ENCODE results near the gene CCND2. TPM values are rescaled to one million over a fixed set of nuclear protein-coding genes. Genes with fewer than 3 reads are reported as not detected.

The CCND2 gene
- polyA plus RNA-seq, 1 experiment = 0.64 TPM

GRCh38 chr12:4230526-4230925 is 43.0 kb upstream of the CCND2 start:
- ChIA-PET CTCF (no interaction called here), POLR2A (no interaction called here)
- no peak for TF ChIP-seq CTCF (IDR thresholded peaks at IDR 0.05; ENCODE audit: insufficient read depth, low read depth, low read length)
- no peak for DNase-seq (ENCODE audit: low read depth)
- no peaks in the 10 kb centered on the region for H3K36me3 ChIP-seq (ENCODE audit: control insufficient read depth, insufficient read depth, low read length)
- H3K27me3 ChIP-seq (ENCODE audit: control insufficient read depth, insufficient read depth, low read length) = no peaks in the 10 kb centered on the region
- no peak overlapping the region for H3K4me3 ChIP-seq (ENCODE audit: low read depth, low read length)

GRCh38 chr12:4238577-4238976 is 35.0 kb upstream of the CCND2 start:
- no peak overlapping the region for H3K4me3 ChIP-seq (ENCODE audit: low read depth, low read length)
- no peak for DNase-seq (ENCODE audit: low read depth)
- no peaks in the 10 kb centered on the region for H3K27me3 ChIP-seq (ENCODE audit: control insufficient read depth, insufficient read depth, low read length)
- H3K36me3 ChIP-seq (ENCODE audit: control insufficient read depth, insufficient read depth, low read length) = no peaks in the 10 kb centered on the region
- TF ChIP-seq CTCF (IDR thresholded peaks at IDR 0.05; ENCODE audit: insufficient read depth, low read depth, low read length) = no peak
- ChIA-PET CTCF (no interaction called here), POLR2A (no interaction called here)

DNA sequence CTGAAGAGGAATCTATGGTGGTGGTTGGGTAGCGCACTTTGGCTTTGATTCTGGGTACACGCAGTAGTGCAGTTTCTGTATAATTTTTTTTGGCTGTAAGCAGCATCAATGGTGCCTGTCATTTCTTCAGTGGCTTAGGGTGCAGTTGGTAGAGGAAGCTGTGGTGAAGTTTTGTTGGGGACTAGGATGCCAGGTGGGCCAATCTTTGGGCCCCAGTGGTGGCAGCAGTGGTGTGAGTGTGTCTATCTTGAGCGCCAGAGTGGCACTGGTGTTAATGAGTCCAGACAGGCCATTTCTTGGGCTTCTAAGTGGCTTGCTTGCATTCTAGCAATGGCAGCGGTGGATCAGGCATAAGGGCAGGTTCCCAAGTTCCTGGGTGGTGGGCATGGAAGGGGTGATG is 33.8 kb upstream of the CCND2 start:
- no peak for TF ChIP-seq CTCF (IDR thresholded peaks at IDR 0.05; ENCODE audit: insufficient read depth, low read depth, low read length)
- no peak for DNase-seq (ENCODE audit: low read depth)
- H3K27me3 ChIP-seq (ENCODE audit: control insufficient read depth, insufficient read depth, low read length) = no peaks in the 10 kb centered on the region
- no peak overlapping the region for H3K4me3 ChIP-seq (ENCODE audit: low read depth, low read length)
- ChIA-PET CTCF (no interaction called here), POLR2A (no interaction called here)
- H3K36me3 ChIP-seq (ENCODE audit: control insufficient read depth, insufficient read depth, low read length) = no peaks in the 10 kb centered on the region

DNA sequence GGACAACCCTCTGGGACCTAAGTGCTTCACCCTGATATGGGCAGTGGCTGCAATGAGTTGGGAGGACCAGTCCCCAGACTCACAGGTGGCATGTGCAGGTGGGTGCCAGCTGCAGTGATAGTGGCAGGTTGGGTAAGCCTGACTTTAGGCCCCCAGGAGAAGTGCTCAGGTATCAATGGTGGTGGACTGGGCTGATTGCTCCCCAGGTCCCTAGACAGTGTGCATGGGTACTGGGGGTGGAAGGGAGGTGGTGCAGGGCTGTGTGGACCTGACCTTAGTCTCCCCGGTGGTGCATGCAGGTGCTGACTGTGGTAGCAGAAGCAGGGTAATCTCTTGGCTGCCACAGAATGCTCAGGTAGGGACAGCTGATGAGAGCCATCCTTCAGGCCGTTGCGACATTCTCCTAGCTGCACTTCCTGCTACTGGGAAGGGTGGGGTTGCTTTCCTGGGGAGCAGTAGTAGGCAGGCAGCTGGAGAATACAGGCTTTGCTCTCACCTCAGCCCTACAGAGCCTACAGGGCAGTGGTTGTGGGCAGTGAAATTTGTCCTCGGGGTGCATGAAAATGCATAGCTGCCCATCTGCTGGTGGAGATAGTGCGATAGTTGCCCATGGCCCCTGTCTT is 33.3 kb upstream of the CCND2 start:
- H3K4me3 ChIP-seq (ENCODE audit: low read depth, low read length) = no peak overlapping the region
- ChIA-PET CTCF (no interaction called here), POLR2A (no interaction called here)
- no peak for DNase-seq (ENCODE audit: low read depth)
- no peaks in the 10 kb centered on the region for H3K36me3 ChIP-seq (ENCODE audit: control insufficient read depth, insufficient read depth, low read length)
- H3K27me3 ChIP-seq (ENCODE audit: control insufficient read depth, insufficient read depth, low read length) = no peaks in the 10 kb centered on the region
- no peak for TF ChIP-seq CTCF (IDR thresholded peaks at IDR 0.05; ENCODE audit: insufficient read depth, low read depth, low read length)

DNA sequence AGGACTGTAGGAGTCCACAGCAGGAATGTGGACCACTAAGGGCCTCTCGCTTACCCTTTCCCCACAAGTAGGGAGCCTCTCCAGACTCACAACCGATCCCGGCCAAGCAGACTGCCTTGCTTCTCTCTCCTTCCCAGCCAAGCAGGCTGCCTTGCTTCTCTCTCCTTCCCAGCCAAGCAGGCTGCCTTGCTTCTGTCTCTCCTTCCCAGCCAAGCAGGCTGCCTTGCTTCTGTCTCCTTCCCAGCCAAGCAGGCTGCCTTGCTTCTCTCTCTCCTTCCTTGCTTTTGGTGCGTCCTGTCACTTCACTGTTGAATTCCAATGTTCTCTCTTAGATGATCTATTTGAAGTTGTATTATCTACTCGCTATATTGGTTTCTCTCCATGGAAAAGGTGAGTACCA is 32.6 kb upstream of the CCND2 start:
- no peak for TF ChIP-seq CTCF (IDR thresholded peaks at IDR 0.05; ENCODE audit: insufficient read depth, low read depth, low read length)
- no peak for DNase-seq (ENCODE audit: low read depth)
- Histone ChIP-seq H3K36me3 (ENCODE audit: control insufficient read depth, insufficient read depth, low read length) (no peaks in the 10 kb centered on the region), H3K27me3 (ENCODE audit: control insufficient read depth, insufficient read depth, low read length) (no peaks in the 10 kb centered on the region), H3K4me3 (ENCODE audit: low read depth, low read length) (no peak overlapping the region)
- CTCF ChIA-PET = no interaction called here
- POLR2A ChIA-PET = no interaction called here

Data from BJ (cell line).